A549 (cell line): ENCODE measurements around the gene SDF4.

Experiments used
- CBX8 ChIP-seq: fragments of 200-600 bp; sonication (generic); IDR thresholded peaks from 2 replicates; pipeline ENCODE4 v1.6.1; 2016
- CEBPB ChIP-seq, 2 experiments: fragments of >200 bp in 1 of 2; sonication (Bioruptor Twin) in 1 of 2; formaldehyde crosslinking in 1 of 2; IDR thresholded peaks; 2 replicates each; pipeline ENCODE4 v1.6.1; 2012 to 2016
- CHD4 ChIP-seq: fragments of 200-600 bp; sonication (generic); IDR thresholded peaks from 2 replicates; pipeline ENCODE4 v1.6.1; 2016; ENCODE audit warnings: antibody characterized with exemption, mild to moderate bottlenecking, borderline replicate concordance
- EP300 ChIP-seq, 2 experiments: fragments of >200 bp; sonication (Bioruptor Twin); formaldehyde crosslinking; IDR thresholded peaks; 2 replicates in 1 of 2; 3 replicates in 1 of 2; pipeline ENCODE4 v1.6.1; 2016 to 2017
- FOSL2 ChIP-seq, 2 experiments: fragments of 450-650 bp in 1 of 2; fragments of >200 bp in 1 of 2; sonication (Bioruptor Twin) in 1 of 2; formaldehyde crosslinking; IDR thresholded peaks; 2 replicates each; pipeline versions ENCODE4 v1.5.0 to v1.6.1; 2016 to 2020; ENCODE audit warnings: mild to moderate bottlenecking in 1 of 2, moderate library complexity in 1 of 2
- KDM1A ChIP-seq: fragments of 200-600 bp; sonication (generic); IDR thresholded peaks from 2 replicates; pipeline ENCODE4 v1.6.1; 2016; ENCODE audit warnings: low read depth, mild to moderate bottlenecking
- MAZ ChIP-seq: fragments of 150-350 bp; IDR thresholded peaks from 2 replicates; pipeline ENCODE4 v1.6.1; 2014; ENCODE audit warnings: antibody characterized with exemption, low read depth, low read length, borderline replicate concordance
- POLR2A ChIP-seq: IDR thresholded peaks from 2 replicates; pipeline ENCODE4 v1.6.1; 2012; ENCODE audit warnings: mild to moderate bottlenecking, low read length
- RNF2 ChIP-seq: fragments of 200-600 bp; sonication (generic); IDR thresholded peaks from 2 replicates; pipeline ENCODE4 v1.6.1; 2016; ENCODE audit warnings: low read depth, mild to moderate bottlenecking, antibody characterized with exemption, moderate library complexity, borderline replicate concordance
- USF2 ChIP-seq: fragments of 450-650 bp; IDR thresholded peaks from 2 replicates; pipeline ENCODE4 v1.6.1; 2014; ENCODE audit warnings: antibody characterized with exemption
- TF ChIP-seq, protein P1 (sequence below): fragments of 200-600 bp; sonication (generic); IDR thresholded peaks from 2 replicates; pipeline ENCODE4 v1.6.1; 2016; ENCODE audit warnings: antibody characterized with exemption, mild to moderate bottlenecking, moderate library complexity
- TF ChIP-seq, protein P2 (sequence below): fragments of >200 bp; sonication (Bioruptor Twin); formaldehyde crosslinking; IDR thresholded peaks from 3 replicates; pipeline ENCODE4 v1.5.1; 2016
- TF ChIP-seq, protein P3 (sequence below): IDR thresholded peaks from 2 replicates; pipeline ENCODE4 v1.6.1; 2012

- TF ChIP-seq, protein P1, sequence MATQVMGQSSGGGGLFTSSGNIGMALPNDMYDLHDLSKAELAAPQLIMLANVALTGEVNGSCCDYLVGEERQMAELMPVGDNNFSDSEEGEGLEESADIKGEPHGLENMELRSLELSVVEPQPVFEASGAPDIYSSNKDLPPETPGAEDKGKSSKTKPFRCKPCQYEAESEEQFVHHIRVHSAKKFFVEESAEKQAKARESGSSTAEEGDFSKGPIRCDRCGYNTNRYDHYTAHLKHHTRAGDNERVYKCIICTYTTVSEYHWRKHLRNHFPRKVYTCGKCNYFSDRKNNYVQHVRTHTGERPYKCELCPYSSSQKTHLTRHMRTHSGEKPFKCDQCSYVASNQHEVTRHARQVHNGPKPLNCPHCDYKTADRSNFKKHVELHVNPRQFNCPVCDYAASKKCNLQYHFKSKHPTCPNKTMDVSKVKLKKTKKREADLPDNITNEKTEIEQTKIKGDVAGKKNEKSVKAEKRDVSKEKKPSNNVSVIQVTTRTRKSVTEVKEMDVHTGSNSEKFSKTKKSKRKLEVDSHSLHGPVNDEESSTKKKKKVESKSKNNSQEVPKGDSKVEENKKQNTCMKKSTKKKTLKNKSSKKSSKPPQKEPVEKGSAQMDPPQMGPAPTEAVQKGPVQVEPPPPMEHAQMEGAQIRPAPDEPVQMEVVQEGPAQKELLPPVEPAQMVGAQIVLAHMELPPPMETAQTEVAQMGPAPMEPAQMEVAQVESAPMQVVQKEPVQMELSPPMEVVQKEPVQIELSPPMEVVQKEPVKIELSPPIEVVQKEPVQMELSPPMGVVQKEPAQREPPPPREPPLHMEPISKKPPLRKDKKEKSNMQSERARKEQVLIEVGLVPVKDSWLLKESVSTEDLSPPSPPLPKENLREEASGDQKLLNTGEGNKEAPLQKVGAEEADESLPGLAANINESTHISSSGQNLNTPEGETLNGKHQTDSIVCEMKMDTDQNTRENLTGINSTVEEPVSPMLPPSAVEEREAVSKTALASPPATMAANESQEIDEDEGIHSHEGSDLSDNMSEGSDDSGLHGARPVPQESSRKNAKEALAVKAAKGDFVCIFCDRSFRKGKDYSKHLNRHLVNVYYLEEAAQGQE, result no peak
- TF ChIP-seq MAZ, result no peak
- TF ChIP-seq, protein P2, sequence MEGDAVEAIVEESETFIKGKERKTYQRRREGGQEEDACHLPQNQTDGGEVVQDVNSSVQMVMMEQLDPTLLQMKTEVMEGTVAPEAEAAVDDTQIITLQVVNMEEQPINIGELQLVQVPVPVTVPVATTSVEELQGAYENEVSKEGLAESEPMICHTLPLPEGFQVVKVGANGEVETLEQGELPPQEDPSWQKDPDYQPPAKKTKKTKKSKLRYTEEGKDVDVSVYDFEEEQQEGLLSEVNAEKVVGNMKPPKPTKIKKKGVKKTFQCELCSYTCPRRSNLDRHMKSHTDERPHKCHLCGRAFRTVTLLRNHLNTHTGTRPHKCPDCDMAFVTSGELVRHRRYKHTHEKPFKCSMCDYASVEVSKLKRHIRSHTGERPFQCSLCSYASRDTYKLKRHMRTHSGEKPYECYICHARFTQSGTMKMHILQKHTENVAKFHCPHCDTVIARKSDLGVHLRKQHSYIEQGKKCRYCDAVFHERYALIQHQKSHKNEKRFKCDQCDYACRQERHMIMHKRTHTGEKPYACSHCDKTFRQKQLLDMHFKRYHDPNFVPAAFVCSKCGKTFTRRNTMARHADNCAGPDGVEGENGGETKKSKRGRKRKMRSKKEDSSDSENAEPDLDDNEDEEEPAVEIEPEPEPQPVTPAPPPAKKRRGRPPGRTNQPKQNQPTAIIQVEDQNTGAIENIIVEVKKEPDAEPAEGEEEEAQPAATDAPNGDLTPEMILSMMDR, result no peak
- no peak for TF ChIP-seq POLR2A
- TF ChIP-seq, protein P3, sequence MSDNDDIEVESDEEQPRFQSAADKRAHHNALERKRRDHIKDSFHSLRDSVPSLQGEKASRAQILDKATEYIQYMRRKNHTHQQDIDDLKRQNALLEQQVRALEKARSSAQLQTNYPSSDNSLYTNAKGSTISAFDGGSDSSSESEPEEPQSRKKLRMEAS, result no peak
- no peak for TF ChIP-seq CHD4
- TF ChIP-seq CBX8, result no peak
- no peak for TF ChIP-seq FOSL2 (IDR thresholded peaks at IDR 0.05)
- TF ChIP-seq FOSL2 (CRISPR knock-in tag; IDR thresholded peaks at IDR 0.05), result no peak
- TF ChIP-seq USF2, result no peak
- no peak for TF ChIP-seq KDM1A
- TF ChIP-seq EP300 (IDR thresholded peaks at IDR 0.05), result no peak
- no peak for TF ChIP-seq RNF2
- TF ChIP-seq CEBPB (IDR thresholded peaks at IDR 0.05), result no peak
These were observed 43.2 kb upstream of the SDF4 start for GRCh38 chr1:1274931-1275431.
